ENCODE results near the gene GPR162. TPM values are rescaled to one million over a fixed set of nuclear protein-coding genes. Genes with fewer than 3 reads are reported as not detected.

Gene GPR162, protein sequence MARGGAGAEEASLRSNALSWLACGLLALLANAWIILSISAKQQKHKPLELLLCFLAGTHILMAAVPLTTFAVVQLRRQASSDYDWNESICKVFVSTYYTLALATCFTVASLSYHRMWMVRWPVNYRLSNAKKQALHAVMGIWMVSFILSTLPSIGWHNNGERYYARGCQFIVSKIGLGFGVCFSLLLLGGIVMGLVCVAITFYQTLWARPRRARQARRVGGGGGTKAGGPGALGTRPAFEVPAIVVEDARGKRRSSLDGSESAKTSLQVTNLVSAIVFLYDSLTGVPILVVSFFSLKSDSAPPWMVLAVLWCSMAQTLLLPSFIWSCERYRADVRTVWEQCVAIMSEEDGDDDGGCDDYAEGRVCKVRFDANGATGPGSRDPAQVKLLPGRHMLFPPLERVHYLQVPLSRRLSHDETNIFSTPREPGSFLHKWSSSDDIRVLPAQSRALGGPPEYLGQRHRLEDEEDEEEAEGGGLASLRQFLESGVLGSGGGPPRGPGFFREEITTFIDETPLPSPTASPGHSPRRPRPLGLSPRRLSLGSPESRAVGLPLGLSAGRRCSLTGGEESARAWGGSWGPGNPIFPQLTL
- total RNA-seq = not detected
- not detected for polyA plus RNA-seq

- Mint-ChIP-seq H3K9me3 (peaks cover 0 to 3% (median 0%) of the 10 kb centered on the region in 7 donors), H3K27me3 (peaks cover 40% of the 10 kb centered on the region), H3K36me3 (peaks cover 10% of the 10 kb centered on the region), H3K4me3 (peak within 1 kb of the TSS; percentile 20 to 81 (median 40)), H3K27ac (peak within 1 kb of the TSS in 2 of 3 donors; percentile 5 to 68), H3K4me1 (peaks cover 4 to 37% (median 15%) of the 10 kb centered on the region in 4 donors)
- no peak for DNase-seq
- peaks cover 11% of the 10 kb centered on the region for H3K4me1 ChIP-seq (ENCODE audit: control insufficient read depth, insufficient read depth, low read length, poor library complexity, severe bottlenecking)
- no peaks in the 10 kb centered on the region for H3K9me3 ChIP-seq (ENCODE audit: control insufficient read depth in 2 of 2, low read length in 2 of 2)
- H3K27me3 ChIP-seq (ENCODE audit: control insufficient read depth, insufficient read depth, low read length) = peaks cover 8% of the 10 kb centered on the region
- peaks cover 26% of the 10 kb centered on the region for H3K36me3 ChIP-seq (ENCODE audit: control insufficient read depth, insufficient read depth, low read length)
- no peak for ATAC-seq (ENCODE audit: low read depth in 2 of 2)
- no peak within 1 kb of the TSS for H3K27ac ChIP-seq (ENCODE audit: insufficient read depth, low read length, poor library complexity, severe bottlenecking)
- H3K4me3 ChIP-seq (ENCODE audit: low read depth, low read length) = no peak within 1 kb of the TSS
Measured at GRCh38 chr12:6821591-6822425, at the start of gene GPR162. TSS of gene GPR162 (plus strand) at chr12:6821821. CDS start at chr12:6823899, 2,078 bp downstream.

DNA sequence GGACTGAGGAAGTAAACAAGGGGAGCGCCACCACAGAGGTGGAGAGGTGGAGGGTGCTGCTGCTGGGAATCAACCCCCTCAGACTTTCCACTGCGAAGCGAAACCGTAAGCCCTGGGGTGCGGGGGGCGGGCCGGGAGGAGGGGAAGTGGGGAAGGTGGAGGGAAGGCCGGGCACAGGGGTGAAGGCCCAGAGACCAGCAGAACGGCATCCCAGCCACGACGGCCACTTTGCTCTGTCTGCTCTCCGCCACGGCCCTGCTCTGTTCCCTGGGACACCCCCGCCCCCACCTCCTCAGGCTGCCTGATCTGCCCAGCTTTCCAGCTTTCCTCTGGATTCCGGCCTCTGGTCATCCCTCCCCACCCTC lies 49.3 kb upstream of the GPR162 start, which contains the start of gene LAG3:
LAG3 (plus strand) TSS at position 190 of the 365 bp plus-strand sequence. CDS start 333 bp downstream, outside the sequence.
- ATAC-seq (ENCODE audit: low read depth in 2 of 2) (no peak), DNase-seq (no peak)
- Histone ChIP-seq H3K4me3 (ENCODE audit: low read depth, low read length) (no peak within 1 kb of the TSS), H3K27me3 (ENCODE audit: control insufficient read depth, insufficient read depth, low read length) (peaks cover 14% of the 10 kb centered on the region), H3K4me1 (ENCODE audit: control insufficient read depth, insufficient read depth, low read length, poor library complexity, severe bottlenecking) (peaks cover 44% of the 10 kb centered on the region), H3K9me3 (ENCODE audit: control insufficient read depth in 2 of 2, low read length in 2 of 2) (no peaks in the 10 kb centered on the region), H3K36me3 (ENCODE audit: control insufficient read depth, insufficient read depth, low read length) (no peaks in the 10 kb centered on the region), H3K27ac (ENCODE audit: insufficient read depth, low read length, poor library complexity, severe bottlenecking) (peak within 1 kb of the TSS; percentile 33)
- peaks cover 49% of the 10 kb centered on the region for H3K27me3 Mint-ChIP-seq
- H3K36me3 Mint-ChIP-seq = no peaks in the 10 kb centered on the region
- H3K4me1 Mint-ChIP-seq = peaks cover 0 to 60% (median 14%) of the 10 kb centered on the region in 4 donors
- no peaks in the 10 kb centered on the region for H3K9me3 Mint-ChIP-seq
- peak within 1 kb of the TSS; percentile 9 to 71 (median 59) for H3K27ac Mint-ChIP-seq
- H3K4me3 Mint-ChIP-seq = peak within 1 kb of the TSS; percentile 46 to 74 (median 62)

- Mint-ChIP-seq H3K4me1 (peaks cover 0 to 54% (median 11%) of the 10 kb centered on the region in 4 donors), H3K27me3 (peaks cover 44% of the 10 kb centered on the region), H3K36me3 (no peaks in the 10 kb centered on the region), H3K4me3 (peak overlapping the region; percentile 46 to 74 (median 62)), H3K27ac (peak overlapping the region in 1 of 3 donors; percentile 9), H3K9me3 (no peaks in the 10 kb centered on the region)
- ATAC-seq (ENCODE audit: low read depth in 2 of 2) (no peak), DNase-seq (no peak)
- Histone ChIP-seq H3K4me3 (ENCODE audit: low read depth, low read length) (no peak overlapping the region), H3K9me3 (ENCODE audit: control insufficient read depth in 2 of 2, low read length in 2 of 2) (no peaks in the 10 kb centered on the region), H3K27ac (ENCODE audit: insufficient read depth, low read length, poor library complexity, severe bottlenecking) (peak overlapping the region; percentile 33), H3K27me3 (ENCODE audit: control insufficient read depth, insufficient read depth, low read length) (peaks cover 14% of the 10 kb centered on the region), H3K36me3 (ENCODE audit: control insufficient read depth, insufficient read depth, low read length) (no peaks in the 10 kb centered on the region), H3K4me1 (ENCODE audit: control insufficient read depth, insufficient read depth, low read length, poor library complexity, severe bottlenecking) (peaks cover 41% of the 10 kb centered on the region)
Measured at GRCh38 chr12:6772726-6773589, 48.7 kb upstream of the GPR162 start.

- peaks cover 14% of the 10 kb centered on the region for H3K27me3 ChIP-seq (ENCODE audit: control insufficient read depth, insufficient read depth, low read length)
- H3K4me3 ChIP-seq (ENCODE audit: low read depth, low read length) = no peak overlapping the region
- Mint-ChIP-seq H3K27ac (peak overlapping the region in 1 of 3 donors; percentile 79), H3K4me1 (peaks cover 0 to 56% (median 16%) of the 10 kb centered on the region in 4 donors), H3K27me3 (peaks cover 42% of the 10 kb centered on the region), H3K4me3 (peak overlapping the region in 3 of 4 donors; percentile 78 to 82 (median 81)), H3K36me3 (no peaks in the 10 kb centered on the region), H3K9me3 (no peaks in the 10 kb centered on the region)
- H3K36me3 ChIP-seq (ENCODE audit: control insufficient read depth, insufficient read depth, low read length) = no peaks in the 10 kb centered on the region
- peak in 1 of 2 donors; percentile 21 for ATAC-seq (ENCODE audit: low read depth in 2 of 2)
- no peaks in the 10 kb centered on the region for H3K9me3 ChIP-seq (ENCODE audit: control insufficient read depth in 2 of 2, low read length in 2 of 2)
- DNase-seq = no peak
- H3K27ac ChIP-seq (ENCODE audit: insufficient read depth, low read length, poor library complexity, severe bottlenecking) = no peak overlapping the region
- peaks cover 50% of the 10 kb centered on the region for H3K4me1 ChIP-seq (ENCODE audit: control insufficient read depth, insufficient read depth, low read length, poor library complexity, severe bottlenecking)
Measured at GRCh38 chr12:6773590-6774351, 47.9 kb upstream of the GPR162 start.

GRCh38 chr12:6774499-6775062 lies 47.0 kb upstream of the GPR162 start:
- Mint-ChIP-seq H3K4me3 (peak overlapping the region; percentile 78 to 83 (median 82)), H3K9me3 (no peaks in the 10 kb centered on the region), H3K36me3 (no peaks in the 10 kb centered on the region), H3K27ac (peak overlapping the region; percentile 67 to 86 (median 79)), H3K27me3 (peaks cover 36% of the 10 kb centered on the region), H3K4me1 (peaks cover 0 to 62% (median 20%) of the 10 kb centered on the region in 4 donors)
- DNase-seq = no peak
- Histone ChIP-seq H3K27me3 (ENCODE audit: control insufficient read depth, insufficient read depth, low read length) (peaks cover 14% of the 10 kb centered on the region), H3K4me1 (ENCODE audit: control insufficient read depth, insufficient read depth, low read length, poor library complexity, severe bottlenecking) (peaks cover 56% of the 10 kb centered on the region), H3K4me3 (ENCODE audit: low read depth, low read length) (no peak overlapping the region), H3K36me3 (ENCODE audit: control insufficient read depth, insufficient read depth, low read length) (no peaks in the 10 kb centered on the region), H3K27ac (ENCODE audit: insufficient read depth, low read length, poor library complexity, severe bottlenecking) (no peak overlapping the region), H3K9me3 (ENCODE audit: control insufficient read depth in 2 of 2, low read length in 2 of 2) (no peaks in the 10 kb centered on the region)
- ATAC-seq (ENCODE audit: low read depth in 2 of 2) = no peak

Measured in CD4-positive, CD25-positive, alpha-beta regulatory T cell (primary cell).